ENCODE measurements around the gene CHRNA4.
"Not testable (repeated sequence)": the region's sequence is repeated elsewhere in the genome, so short reads cannot be mapped to it uniquely, and the experiment has no call there.

CHRNA4 gene

GRCh38 chr20:63382551-63383300 is 21.6 kb upstream of the CHRNA4 start:
- Histone ChIP-seq H3F3A (ENCODE audit: control insufficient read depth, insufficient read depth) (no peaks in the 10 kb centered on the region), H3K4me3 (ENCODE audit: low read length) (no peak overlapping the region), H3K27ac (ENCODE audit: low read depth, low read length) (no peak overlapping the region), H4K20me1 (ENCODE audit: control insufficient read depth, insufficient read depth, low read depth, low read length) (no peaks in the 10 kb centered on the region), H3K36me3 (ENCODE audit: control insufficient read depth, low read length) (no peaks in the 10 kb centered on the region), H3K27me3 (ENCODE audit: control insufficient read depth, low read length) (no peaks in the 10 kb centered on the region), H3K79me2 (ENCODE audit: control insufficient read depth, low read length) (no peaks in the 10 kb centered on the region), H3K9me3 (ENCODE audit: control insufficient read depth, insufficient read depth, low read length) (peaks cover 28% of the 10 kb centered on the region), H3K4me2 (ENCODE audit: low read length) (no peak overlapping the region), H3K9me2 (replicated peaks; ENCODE audit: control insufficient read depth, low read length) (no peaks in the 10 kb centered on the region), H3K4me1 (ENCODE audit: control insufficient read depth, low read length) (no peaks in the 10 kb centered on the region)
- TF ChIP-seq CTCF (IDR thresholded peaks at IDR 0.05; ENCODE audit: low read depth, low read length, poor library complexity, severe bottlenecking), result no peak
- TF ChIP-seq EZH2phosphoT487 (IDR thresholded peaks at IDR 0.05; ENCODE audit: borderline replicate concordance, low read length), result no peak

- no peaks in the 10 kb centered on the region for H3K27me3 ChIP-seq (ENCODE audit: control insufficient read depth, low read length)
- H3K4me1 ChIP-seq (ENCODE audit: control insufficient read depth, low read length), result no peaks in the 10 kb centered on the region
- TF ChIP-seq EZH2phosphoT487 (IDR thresholded peaks at IDR 0.05; ENCODE audit: borderline replicate concordance, low read length), result no peak
- TF ChIP-seq CTCF (IDR thresholded peaks at IDR 0.05; ENCODE audit: low read depth, low read length, poor library complexity, severe bottlenecking), result peak; percentile 97
- no peaks in the 10 kb centered on the region for H4K20me1 ChIP-seq (ENCODE audit: control insufficient read depth, insufficient read depth, low read depth, low read length)
- no peaks in the 10 kb centered on the region for H3K36me3 ChIP-seq (ENCODE audit: control insufficient read depth, low read length)
- no peak overlapping the region for H3K4me3 ChIP-seq (ENCODE audit: low read length)
- peaks cover 20% of the 10 kb centered on the region for H3K9me3 ChIP-seq (ENCODE audit: control insufficient read depth, insufficient read depth, low read length)
- no peaks in the 10 kb centered on the region for H3F3A ChIP-seq (ENCODE audit: control insufficient read depth, insufficient read depth)
- no peak overlapping the region for H3K4me2 ChIP-seq (ENCODE audit: low read length)
- H3K27ac ChIP-seq (ENCODE audit: low read depth, low read length), result no peak overlapping the region
- no peaks in the 10 kb centered on the region for H3K79me2 ChIP-seq (ENCODE audit: control insufficient read depth, low read length)
- H3K9me2 ChIP-seq (replicated peaks; ENCODE audit: control insufficient read depth, low read length), result no peaks in the 10 kb centered on the region
Observed at GRCh38 chr20:63381781-63382431, 20.8 kb upstream of the CHRNA4 start.

- Histone ChIP-seq H3K36me3 (ENCODE audit: control insufficient read depth, low read length) (no peaks in the 10 kb centered on the region), H3K4me1 (ENCODE audit: control insufficient read depth, low read length) (no peaks in the 10 kb centered on the region), H3K9me2 (replicated peaks; ENCODE audit: control insufficient read depth, low read length) (no peaks in the 10 kb centered on the region), H3K79me2 (ENCODE audit: control insufficient read depth, low read length) (no peaks in the 10 kb centered on the region), H3K27ac (ENCODE audit: low read depth, low read length) (no peak overlapping the region), H4K20me1 (ENCODE audit: control insufficient read depth, insufficient read depth, low read depth, low read length) (no peaks in the 10 kb centered on the region), H3K27me3 (ENCODE audit: control insufficient read depth, low read length) (no peaks in the 10 kb centered on the region), H3K4me2 (ENCODE audit: low read length) (no peak overlapping the region), H3K4me3 (ENCODE audit: low read length) (no peak overlapping the region), H3F3A (ENCODE audit: control insufficient read depth, insufficient read depth) (no peaks in the 10 kb centered on the region), H3K9me3 (ENCODE audit: control insufficient read depth, insufficient read depth, low read length) (peaks cover 9% of the 10 kb centered on the region)
- TF ChIP-seq EZH2phosphoT487 (IDR thresholded peaks at IDR 0.05; ENCODE audit: borderline replicate concordance, low read length), result no peak
- TF ChIP-seq CTCF (IDR thresholded peaks at IDR 0.05; ENCODE audit: low read depth, low read length, poor library complexity, severe bottlenecking), result no peak
Observed at GRCh38 chr20:63380346-63380870, 19.3 kb upstream of the CHRNA4 start.

- not testable (repeated sequence) for H3K27ac ChIP-seq (ENCODE audit: low read depth, low read length); H3K4me1 ChIP-seq (ENCODE audit: control insufficient read depth, low read length); H3K9me2 ChIP-seq (replicated peaks; ENCODE audit: control insufficient read depth, low read length); H3K36me3 ChIP-seq (ENCODE audit: control insufficient read depth, low read length); H3F3A ChIP-seq (ENCODE audit: control insufficient read depth, insufficient read depth); H3K79me2 ChIP-seq (ENCODE audit: control insufficient read depth, low read length); H4K20me1 ChIP-seq (ENCODE audit: control insufficient read depth, insufficient read depth, low read depth, low read length); H3K27me3 ChIP-seq (ENCODE audit: control insufficient read depth, low read length); H3K9me3 ChIP-seq (ENCODE audit: control insufficient read depth, insufficient read depth, low read length); H3K4me3 ChIP-seq (ENCODE audit: low read length); H3K4me2 ChIP-seq (ENCODE audit: low read length)
Observed at GRCh38 chr20:63379872-63380271, 18.7 kb upstream of the CHRNA4 start.

All from DOHH2 (cell line).